ENCODE measurements around the gene UQCRQ. TPM values are rescaled to one million over a fixed set of nuclear protein-coding genes. Genes with fewer than 3 reads are reported as not detected.

The UQCRQ gene
- total and polyA plus RNA-seq, 9 of the 15 experiments (the other 6 are each of a cell fraction or from before 2014, with no cell fraction given): 235 to 2,421 (median 883) TPM

DNA sequence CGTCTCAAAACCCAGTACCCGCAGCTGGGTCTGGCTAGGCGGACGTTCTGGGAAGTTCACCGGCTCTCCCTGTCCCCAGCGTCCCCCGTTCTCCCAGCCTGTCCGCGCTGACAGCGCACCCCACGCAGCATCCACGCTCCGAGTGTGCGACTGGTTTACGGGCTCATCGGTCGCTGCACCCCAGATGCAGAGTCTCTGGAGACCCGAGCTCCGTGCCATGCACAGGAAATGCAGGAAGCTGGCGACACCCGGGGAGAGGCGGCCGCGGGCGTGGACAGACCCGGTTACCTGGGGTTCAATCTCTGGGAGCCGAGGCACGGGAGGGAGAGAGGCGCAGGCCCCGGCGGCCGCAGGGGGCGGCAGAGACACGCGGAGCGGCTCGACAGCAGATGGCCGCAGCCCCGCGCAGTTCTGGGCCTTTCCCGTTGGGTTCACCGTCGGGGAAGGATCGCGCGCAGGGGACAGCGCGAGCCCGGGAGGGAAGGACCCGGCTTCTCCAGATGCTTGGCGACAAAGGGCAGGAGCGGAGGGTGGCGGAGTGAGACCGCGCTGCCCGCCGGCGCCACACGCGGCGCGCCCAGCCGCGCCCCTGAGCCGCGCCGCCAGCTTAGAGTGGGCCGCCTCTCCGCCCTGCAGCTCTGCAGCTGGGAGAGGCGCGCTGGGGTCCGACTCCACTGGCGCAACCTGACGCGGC is 36.6 kb upstream of the UQCRQ start (continued):
- TF ChIP-seq, protein P1, sequence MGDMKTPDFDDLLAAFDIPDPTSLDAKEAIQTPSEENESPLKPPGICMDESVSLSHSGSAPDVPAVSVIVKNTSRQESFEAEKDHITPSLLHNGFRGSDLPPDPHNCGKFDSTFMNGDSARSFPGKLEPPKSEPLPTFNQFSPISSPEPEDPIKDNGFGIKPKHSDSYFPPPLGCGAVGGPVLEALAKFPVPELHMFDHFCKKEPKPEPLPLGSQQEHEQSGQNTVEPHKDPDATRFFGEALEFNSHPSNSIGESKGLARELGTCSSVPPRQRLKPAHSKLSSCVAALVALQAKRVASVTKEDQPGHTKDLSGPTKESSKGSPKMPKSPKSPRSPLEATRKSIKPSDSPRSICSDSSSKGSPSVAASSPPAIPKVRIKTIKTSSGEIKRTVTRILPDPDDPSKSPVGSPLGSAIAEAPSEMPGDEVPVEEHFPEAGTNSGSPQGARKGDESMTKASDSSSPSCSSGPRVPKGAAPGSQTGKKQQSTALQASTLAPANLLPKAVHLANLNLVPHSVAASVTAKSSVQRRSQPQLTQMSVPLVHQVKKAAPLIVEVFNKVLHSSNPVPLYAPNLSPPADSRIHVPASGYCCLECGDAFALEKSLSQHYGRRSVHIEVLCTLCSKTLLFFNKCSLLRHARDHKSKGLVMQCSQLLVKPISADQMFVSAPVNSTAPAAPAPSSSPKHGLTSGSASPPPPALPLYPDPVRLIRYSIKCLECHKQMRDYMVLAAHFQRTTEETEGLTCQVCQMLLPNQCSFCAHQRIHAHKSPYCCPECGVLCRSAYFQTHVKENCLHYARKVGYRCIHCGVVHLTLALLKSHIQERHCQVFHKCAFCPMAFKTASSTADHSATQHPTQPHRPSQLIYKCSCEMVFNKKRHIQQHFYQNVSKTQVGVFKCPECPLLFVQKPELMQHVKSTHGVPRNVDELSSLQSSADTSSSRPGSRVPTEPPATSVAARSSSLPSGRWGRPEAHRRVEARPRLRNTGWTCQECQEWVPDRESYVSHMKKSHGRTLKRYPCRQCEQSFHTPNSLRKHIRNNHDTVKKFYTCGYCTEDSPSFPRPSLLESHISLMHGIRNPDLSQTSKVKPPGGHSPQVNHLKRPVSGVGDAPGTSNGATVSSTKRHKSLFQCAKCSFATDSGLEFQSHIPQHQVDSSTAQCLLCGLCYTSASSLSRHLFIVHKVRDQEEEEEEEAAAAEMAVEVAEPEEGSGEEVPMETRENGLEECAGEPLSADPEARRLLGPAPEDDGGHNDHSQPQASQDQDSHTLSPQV (IDR thresholded peaks at IDR 0.05): no peak; the same call in 1 of the 2 replicates
- TF ChIP-seq ATF7 (IDR thresholded peaks at IDR 0.05) (no peak; the same call in 1 of the 2 replicates), PHF8 (IDR thresholded peaks at IDR 0.05; ENCODE audit: borderline replicate concordance, low read length) (no peak), NR3C1 (CRISPR knock-in tag; IDR thresholded peaks at IDR 0.05) (peak; percentile 24; the same call in 1 of the 2 replicates), FOXP1 (CRISPR knock-in tag; IDR thresholded peaks at IDR 0.05) (no peak; the same call in 1 of the 2 replicates), KLF13 (tag; IDR thresholded peaks at IDR 0.05; ENCODE audit: borderline replicate concordance, low read depth) (no peak), LEF1 (IDR thresholded peaks at IDR 0.05) (no peak), C11orf30 (IDR thresholded peaks at IDR 0.05; ENCODE audit: low read depth) (no peak), ZNF354B (CRISPR knock-in tag; IDR thresholded peaks at IDR 0.05) (no peak), ZNF24 (IDR thresholded peaks at IDR 0.05) (no peak), MTF1 (CRISPR knock-in tag; IDR thresholded peaks at IDR 0.05; ENCODE audit: borderline replicate concordance) (no peak), FUS (optimal IDR thresholded peaks at IDR 0.05; ENCODE audit: low read depth, low read length) (peak; percentile 77), COPS2 (conservative IDR thresholded peaks at IDR 0.05) (no peak), SAP30 (IDR thresholded peaks at IDR 0.05; ENCODE audit: borderline replicate concordance, insufficient read depth, low read depth, low read length, poor library complexity, severe bottlenecking) (no peak), KLF6 (CRISPR knock-in tag; IDR thresholded peaks at IDR 0.05; ENCODE audit: borderline replicate concordance) (no peak), NUFIP1 (IDR thresholded peaks at IDR 0.05; ENCODE audit: partially characterized antibody) (no peak), SOX6 (IDR thresholded peaks at IDR 0.05) (peak; percentile 11; the same call in 1 of the 2 replicates), NRF1 (conservative IDR thresholded peaks at IDR 0.05 in 1 of 2, IDR thresholded peaks at IDR 0.05 in 1 of 2) (peak; percentile 54 to 67), PTRF (tag; IDR thresholded peaks at IDR 0.05) (no peak)
- TF ChIP-seq, protein P2, sequence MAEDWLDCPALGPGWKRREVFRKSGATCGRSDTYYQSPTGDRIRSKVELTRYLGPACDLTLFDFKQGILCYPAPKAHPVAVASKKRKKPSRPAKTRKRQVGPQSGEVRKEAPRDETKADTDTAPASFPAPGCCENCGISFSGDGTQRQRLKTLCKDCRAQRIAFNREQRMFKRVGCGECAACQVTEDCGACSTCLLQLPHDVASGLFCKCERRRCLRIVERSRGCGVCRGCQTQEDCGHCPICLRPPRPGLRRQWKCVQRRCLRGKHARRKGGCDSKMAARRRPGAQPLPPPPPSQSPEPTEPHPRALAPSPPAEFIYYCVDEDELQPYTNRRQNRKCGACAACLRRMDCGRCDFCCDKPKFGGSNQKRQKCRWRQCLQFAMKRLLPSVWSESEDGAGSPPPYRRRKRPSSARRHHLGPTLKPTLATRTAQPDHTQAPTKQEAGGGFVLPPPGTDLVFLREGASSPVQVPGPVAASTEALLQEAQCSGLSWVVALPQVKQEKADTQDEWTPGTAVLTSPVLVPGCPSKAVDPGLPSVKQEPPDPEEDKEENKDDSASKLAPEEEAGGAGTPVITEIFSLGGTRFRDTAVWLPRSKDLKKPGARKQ (CRISPR knock-in tag; IDR thresholded peaks at IDR 0.05): no peak
- TF ChIP-seq, protein P3, sequence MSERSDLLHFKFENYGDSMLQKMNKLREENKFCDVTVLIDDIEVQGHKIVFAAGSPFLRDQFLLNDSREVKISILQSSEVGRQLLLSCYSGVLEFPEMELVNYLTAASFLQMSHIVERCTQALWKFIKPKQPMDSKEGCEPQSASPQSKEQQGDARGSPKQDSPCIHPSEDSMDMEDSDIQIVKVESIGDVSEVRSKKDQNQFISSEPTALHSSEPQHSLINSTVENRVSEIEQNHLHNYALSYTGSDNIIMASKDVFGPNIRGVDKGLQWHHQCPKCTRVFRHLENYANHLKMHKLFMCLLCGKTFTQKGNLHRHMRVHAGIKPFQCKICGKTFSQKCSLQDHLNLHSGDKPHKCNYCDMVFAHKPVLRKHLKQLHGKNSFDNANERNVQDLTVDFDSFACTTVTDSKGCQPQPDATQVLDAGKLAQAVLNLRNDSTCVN (CRISPR knock-in tag; IDR thresholded peaks at IDR 0.05): no peak
- TF ChIP-seq, protein P4, sequence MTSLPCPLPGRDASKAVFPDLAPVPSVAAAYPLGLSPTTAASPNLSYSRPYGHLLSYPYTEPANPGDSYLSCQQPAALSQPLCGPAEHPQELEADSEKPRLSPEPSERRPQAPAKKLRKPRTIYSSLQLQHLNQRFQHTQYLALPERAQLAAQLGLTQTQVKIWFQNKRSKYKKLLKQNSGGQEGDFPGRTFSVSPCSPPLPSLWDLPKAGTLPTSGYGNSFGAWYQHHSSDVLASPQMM (CRISPR knock-in tag; IDR thresholded peaks at IDR 0.05): no peak
